ENCODE data around the gene EGR4.

Gene EGR4

DNA sequence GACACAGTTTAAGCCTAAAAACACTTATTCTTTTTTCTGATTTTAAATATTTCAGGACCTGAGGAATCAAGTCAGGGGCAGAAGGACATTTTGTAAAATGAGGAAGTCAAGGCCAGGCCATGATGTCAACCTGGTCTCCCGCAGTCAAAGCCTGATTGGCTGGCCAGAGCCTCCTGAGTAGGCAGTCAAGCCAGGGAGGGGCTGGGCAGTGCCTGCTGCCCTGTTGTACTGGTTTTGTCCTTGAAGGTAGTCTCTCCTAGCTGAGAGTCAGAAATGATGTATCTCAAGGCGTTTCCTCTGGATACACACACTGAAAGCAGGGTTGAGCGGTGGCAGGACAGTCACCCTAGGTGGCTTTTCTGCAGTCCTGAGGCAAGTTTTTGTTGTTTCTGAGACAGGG lies 39.4 kb downstream of the EGR4 start:
- Histone ChIP-seq H3K9ac (no peak overlapping the region), H3K4me2 (no peak overlapping the region), H3K36me3 (ENCODE audit: insufficient read depth) (peaks cover 24% of the 10 kb centered on the region; the same call in 1 of the 2 replicates), H2AFZ (ENCODE audit: low read depth) (no peak overlapping the region), H3K79me2 (ENCODE audit: insufficient read depth, low read depth) (no peaks in the 10 kb centered on the region), H3K4me1 (ENCODE audit: low read depth, poor library complexity, severe bottlenecking) (no peaks in the 10 kb centered on the region), H3K27me3 (ENCODE audit: insufficient read depth, low read depth) (no peaks in the 10 kb centered on the region), H3K27ac (peak overlapping the region; percentile 17; the same call in 1 of the 2 replicates), H3K4me3 (IDR thresholded peaks at IDR 0.05; ENCODE audit: insufficient read depth, low read depth, low read length) (no peak overlapping the region), H4K20me1 (ENCODE audit: insufficient read depth) (no peaks in the 10 kb centered on the region)
- TF ChIP-seq, protein P1, sequence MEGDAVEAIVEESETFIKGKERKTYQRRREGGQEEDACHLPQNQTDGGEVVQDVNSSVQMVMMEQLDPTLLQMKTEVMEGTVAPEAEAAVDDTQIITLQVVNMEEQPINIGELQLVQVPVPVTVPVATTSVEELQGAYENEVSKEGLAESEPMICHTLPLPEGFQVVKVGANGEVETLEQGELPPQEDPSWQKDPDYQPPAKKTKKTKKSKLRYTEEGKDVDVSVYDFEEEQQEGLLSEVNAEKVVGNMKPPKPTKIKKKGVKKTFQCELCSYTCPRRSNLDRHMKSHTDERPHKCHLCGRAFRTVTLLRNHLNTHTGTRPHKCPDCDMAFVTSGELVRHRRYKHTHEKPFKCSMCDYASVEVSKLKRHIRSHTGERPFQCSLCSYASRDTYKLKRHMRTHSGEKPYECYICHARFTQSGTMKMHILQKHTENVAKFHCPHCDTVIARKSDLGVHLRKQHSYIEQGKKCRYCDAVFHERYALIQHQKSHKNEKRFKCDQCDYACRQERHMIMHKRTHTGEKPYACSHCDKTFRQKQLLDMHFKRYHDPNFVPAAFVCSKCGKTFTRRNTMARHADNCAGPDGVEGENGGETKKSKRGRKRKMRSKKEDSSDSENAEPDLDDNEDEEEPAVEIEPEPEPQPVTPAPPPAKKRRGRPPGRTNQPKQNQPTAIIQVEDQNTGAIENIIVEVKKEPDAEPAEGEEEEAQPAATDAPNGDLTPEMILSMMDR (conservative IDR thresholded peaks at IDR 0.05; ENCODE audit: low read depth, low read length): no peak

DNA sequence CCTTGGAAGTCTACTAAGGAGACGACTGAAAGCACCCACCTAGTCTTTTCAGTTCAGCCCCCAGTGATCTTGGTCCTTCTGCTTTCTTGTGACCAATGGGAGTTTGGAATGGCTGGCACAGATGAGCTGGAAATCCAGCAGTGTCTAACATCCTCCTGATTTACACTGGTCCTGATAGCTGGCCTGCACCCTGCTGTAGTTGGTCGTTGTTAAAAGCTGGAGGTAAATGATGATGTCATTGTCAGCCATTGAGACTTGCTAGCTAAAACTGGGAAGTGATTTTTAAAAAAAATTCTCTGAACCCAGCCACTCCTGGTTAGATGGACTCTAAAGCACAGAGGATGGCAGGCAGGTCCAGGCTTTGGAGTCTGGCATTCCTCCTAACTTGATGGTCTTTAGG lies 39.9 kb downstream of the EGR4 start:
- Histone ChIP-seq H3K79me2 (ENCODE audit: insufficient read depth, low read depth) (no peaks in the 10 kb centered on the region), H3K4me3 (IDR thresholded peaks at IDR 0.05; ENCODE audit: insufficient read depth, low read depth, low read length) (no peak overlapping the region), H3K27me3 (ENCODE audit: insufficient read depth, low read depth) (no peaks in the 10 kb centered on the region), H3K4me2 (no peak overlapping the region), H3K4me1 (ENCODE audit: low read depth, poor library complexity, severe bottlenecking) (no peaks in the 10 kb centered on the region), H4K20me1 (ENCODE audit: insufficient read depth) (no peaks in the 10 kb centered on the region; the same call in 1 of the 2 replicates), H3K36me3 (ENCODE audit: insufficient read depth) (peaks cover 26% of the 10 kb centered on the region; the same call in 1 of the 2 replicates), H2AFZ (ENCODE audit: low read depth) (no peak overlapping the region), H3K27ac (peak overlapping the region; percentile 16; the same call in 1 of the 2 replicates), H3K9ac (no peak overlapping the region)
- TF ChIP-seq, protein P1 (conservative IDR thresholded peaks at IDR 0.05; ENCODE audit: low read depth, low read length): no peak

DNA sequence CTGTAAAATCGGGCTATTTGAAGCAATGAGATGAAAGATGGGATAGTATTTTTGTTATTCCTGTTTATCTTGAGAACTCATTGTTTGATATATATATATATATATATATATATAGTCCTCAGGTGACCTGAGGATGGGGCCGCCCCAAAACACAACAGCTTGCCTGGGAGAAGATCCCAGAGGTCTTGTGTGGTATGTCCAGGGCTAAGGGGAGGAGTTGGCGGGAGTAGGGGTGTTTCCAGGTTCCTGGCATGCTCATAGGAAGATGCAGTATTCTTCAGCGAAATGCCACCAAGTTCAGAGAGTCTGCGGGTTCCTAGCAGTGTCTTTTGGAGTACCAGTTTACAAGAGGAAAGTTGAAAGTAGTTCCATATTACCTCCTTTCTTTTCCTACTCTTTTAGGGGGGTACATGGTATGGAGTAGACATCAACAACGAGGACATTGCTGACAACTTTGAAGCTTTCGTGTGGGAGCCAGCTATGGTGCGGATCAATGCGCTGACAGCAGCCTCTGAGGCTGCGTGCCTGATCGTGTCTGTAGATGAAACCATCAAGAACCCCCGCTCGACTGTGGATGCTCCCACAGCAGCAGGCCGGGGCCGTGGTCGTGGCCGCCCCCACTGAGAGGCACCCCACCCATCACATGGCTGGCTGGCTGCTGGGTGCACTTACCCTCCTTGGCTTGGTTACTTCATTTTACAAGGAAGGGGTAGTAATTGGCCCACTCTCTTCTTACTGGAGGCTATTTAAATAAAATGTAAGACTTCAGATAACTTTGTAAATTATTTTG lies 40.9 kb downstream of the EGR4 start:
- Histone ChIP-seq H3K27ac (no peak overlapping the region; the same call in 1 of the 2 replicates), H3K4me1 (ENCODE audit: low read depth, poor library complexity, severe bottlenecking) (no peaks in the 10 kb centered on the region), H3K9ac (no peak overlapping the region), H3K27me3 (ENCODE audit: insufficient read depth, low read depth) (no peaks in the 10 kb centered on the region), H3K36me3 (ENCODE audit: insufficient read depth) (peaks cover 30% of the 10 kb centered on the region; the same call in 1 of the 2 replicates), H3K4me3 (IDR thresholded peaks at IDR 0.05; ENCODE audit: insufficient read depth, low read depth, low read length) (no peak overlapping the region), H2AFZ (ENCODE audit: low read depth) (no peak overlapping the region), H3K4me2 (no peak overlapping the region), H4K20me1 (ENCODE audit: insufficient read depth) (no peaks in the 10 kb centered on the region; the same call in 1 of the 2 replicates), H3K79me2 (ENCODE audit: insufficient read depth, low read depth) (no peaks in the 10 kb centered on the region; the same call in 1 of the 2 replicates)
- TF ChIP-seq, protein P1 (conservative IDR thresholded peaks at IDR 0.05; ENCODE audit: low read depth, low read length): no peak

DNA sequence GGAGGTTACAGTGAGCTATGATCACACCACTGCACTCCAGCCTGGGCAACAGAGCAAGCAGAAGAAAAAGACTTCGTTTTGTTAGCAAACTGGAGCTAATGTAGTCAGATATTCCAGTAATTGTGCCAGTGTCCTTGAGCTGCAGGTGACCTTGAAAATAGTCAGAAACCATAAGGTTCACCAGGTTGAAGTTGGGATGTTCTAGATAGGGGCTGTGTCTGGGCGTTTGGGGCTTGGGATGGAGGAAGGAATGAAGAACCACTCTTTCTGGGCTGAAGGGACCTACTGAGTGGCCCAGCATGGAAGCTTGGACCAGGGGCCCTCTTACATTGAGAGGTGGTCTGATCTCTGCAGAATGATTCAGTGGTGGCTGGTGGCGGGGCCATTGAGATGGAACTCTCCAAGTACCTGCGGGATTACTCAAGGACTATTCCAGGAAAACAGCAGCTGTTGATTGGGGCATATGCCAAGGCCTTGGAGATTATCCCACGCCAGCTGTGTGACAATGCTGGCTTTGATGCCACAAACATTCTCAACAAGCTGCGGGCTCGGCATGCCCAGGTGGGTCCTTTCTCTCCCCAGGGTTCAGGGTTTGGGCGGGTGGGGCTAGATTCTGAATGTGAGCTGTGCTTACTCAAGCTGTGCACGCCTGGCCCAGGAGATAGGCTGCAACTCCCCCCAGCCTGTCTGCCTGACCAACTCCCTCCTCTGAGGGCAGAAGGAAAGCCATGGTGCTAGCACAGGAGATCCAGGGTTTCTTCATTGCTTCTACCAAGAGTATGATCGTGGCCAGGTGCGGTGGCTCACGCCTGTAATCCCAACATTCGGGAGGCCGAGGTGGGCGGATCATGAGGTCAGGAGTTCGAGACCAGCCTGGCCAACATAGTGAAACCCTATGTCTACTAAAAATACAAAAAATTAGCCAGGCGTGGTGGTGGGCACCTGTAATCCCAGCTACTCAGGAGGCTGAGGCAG lies 42.2 kb downstream of the EGR4 start:
- Histone ChIP-seq H3K36me3 (ENCODE audit: insufficient read depth) (peaks cover 30% of the 10 kb centered on the region; the same call in 1 of the 2 replicates), H3K4me2 (no peak overlapping the region)
- TF ChIP-seq, protein P1 (conservative IDR thresholded peaks at IDR 0.05; ENCODE audit: low read depth, low read length): no peak

More for the DNA sequence above, 42.2 kb downstream of the EGR4 start:
- Histone ChIP-seq H3K9ac (no peak overlapping the region), H3K4me1 (ENCODE audit: low read depth, poor library complexity, severe bottlenecking) (peaks cover 6% of the 10 kb centered on the region), H3K79me2 (ENCODE audit: insufficient read depth, low read depth) (no peaks in the 10 kb centered on the region; the same call in 1 of the 2 replicates), H2AFZ (ENCODE audit: low read depth) (no peak overlapping the region), H3K27ac (no peak overlapping the region), H3K4me3 (IDR thresholded peaks at IDR 0.05; ENCODE audit: insufficient read depth, low read depth, low read length) (no peak overlapping the region), H3K27me3 (ENCODE audit: insufficient read depth, low read depth) (no peaks in the 10 kb centered on the region), H4K20me1 (ENCODE audit: insufficient read depth) (peaks cover 1% of the 10 kb centered on the region)
